T1000 (cell line): ENCODE measurements around the gene THSD7A.

ENCODE experiments used
- DNase-seq: peaks from one replicate; lab custom pipeline; 2025; ENCODE audit warnings: mixed read lengths; lab: John Stamatoyannopoulos, UW

THSD7A gene

DNA sequence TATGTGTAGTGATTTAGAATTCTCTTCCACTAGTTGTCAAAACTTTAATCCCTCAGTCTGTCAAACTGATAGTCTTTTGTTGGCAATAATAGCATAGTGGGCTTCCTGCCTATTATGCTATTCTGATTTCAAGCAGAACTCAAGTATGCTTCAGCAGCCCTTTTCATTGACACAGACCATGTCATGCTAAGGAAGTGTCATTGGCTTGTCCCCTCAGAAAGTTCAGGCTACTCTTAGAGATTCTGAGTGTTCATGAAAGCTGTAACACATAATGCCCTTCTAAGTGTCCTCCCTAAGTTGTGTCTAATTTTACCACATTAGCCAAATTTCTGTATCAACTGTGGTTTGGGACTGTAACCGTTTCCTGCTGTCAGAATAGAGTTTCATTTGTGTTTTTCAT lies 198.7 kb downstream of the THSD7A start:
- DNase-seq: no peak

DNA sequence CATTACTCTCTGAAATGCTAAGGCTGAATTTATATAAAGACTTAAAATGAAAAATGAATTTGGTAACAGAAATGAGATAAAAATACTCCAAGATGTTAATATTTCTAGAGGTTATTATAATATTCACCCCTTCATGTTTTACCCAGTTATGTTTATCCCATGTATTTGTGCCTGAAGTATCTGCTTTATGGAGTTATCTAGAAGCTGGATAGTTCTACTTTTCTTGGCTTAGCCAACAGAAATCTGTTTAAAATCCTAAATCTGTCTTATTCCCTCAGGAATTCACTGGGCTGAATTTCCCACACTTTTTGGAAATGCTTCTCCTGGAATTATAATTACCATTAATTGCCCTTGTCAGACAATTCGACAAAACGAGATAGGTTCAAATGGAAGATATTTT lies 201.6 kb downstream of the THSD7A start:
- DNase-seq: no peak

DNA sequence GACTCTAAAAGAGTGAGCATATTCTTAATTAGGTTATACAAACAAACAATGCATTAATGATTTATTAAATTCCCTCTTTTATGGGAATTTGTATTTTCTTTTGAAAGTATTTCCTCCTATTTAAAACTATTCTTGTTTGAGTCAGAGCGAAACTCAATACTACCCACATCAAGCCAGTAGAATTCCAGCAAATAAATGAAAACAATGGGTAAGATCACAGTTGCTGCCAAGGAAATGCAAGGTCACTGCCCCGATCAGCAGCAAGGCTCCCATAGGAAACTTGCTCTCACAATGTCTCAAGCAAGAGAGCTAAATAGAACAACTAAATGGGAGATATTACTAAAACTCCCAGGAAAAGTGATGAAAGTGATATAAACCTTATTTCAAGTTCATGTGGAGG lies 206.3 kb downstream of the THSD7A start:
- no peak for DNase-seq

DNA sequence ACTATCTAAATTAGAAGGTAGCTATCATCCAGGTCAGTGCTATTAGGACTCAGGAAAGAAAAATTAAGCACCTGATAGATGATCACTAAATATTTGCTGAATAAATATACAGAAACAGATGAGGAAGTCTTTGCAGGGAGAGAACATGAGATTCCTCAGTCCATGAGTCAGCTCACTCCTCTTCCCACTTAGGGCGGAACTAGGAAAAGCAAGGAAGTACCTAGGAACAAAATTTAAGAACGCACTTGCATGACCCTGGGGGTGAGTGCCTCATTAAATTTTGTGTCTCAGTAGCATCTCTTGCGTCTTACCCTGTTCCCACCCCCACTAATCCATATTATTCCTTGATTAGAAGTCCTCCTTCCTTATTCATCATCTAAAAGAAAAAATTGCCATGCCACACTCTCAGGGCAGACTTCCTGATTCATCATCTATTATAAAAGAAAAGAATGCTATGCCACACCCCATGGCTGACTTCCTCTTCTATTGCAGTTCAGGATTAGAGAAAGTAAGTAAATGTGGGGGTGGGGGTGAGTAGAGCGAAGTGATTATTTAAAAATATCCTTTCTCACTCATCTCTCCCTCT lies 208.8 kb downstream of the THSD7A start:
- DNase-seq: peak; percentile 10

DNA sequence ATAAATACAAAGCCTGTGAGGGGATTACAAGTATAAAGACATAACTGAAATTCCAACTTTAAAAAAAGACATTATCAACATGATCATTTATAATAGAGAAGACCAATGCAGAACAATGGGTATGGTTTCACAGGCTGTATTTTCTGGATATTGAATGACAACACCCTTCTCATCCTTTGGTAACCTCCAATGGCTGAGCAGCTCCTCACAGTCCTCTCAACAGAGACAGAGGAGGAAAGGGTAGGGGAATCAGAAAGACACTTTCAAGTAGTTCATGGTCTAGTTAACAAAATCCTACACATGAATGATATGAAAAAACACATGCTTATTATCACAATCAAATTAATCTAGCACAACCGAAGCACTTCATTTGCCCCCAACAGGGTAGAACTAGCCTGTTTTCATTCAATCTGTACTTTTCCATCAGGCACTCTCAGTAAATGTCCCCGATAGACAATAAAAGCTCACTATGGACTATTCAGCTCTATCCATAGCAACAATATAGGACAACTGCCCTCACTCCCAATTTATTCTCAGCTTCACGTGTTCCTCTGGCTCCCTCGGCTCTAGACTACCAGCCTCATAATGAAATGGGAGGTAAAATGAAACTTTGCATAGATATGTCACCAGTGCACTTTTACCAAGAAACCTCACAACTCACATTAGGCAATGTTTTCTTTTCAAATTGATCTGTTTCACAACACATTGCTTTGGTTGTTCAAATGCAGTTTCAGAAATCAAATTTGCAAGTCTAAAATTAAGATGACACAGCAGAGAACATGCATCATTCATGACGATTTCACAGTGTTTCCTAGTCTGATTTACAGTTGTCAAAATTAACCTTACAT lies 211.4 kb downstream of the THSD7A start:
- no peak for DNase-seq

DNA sequence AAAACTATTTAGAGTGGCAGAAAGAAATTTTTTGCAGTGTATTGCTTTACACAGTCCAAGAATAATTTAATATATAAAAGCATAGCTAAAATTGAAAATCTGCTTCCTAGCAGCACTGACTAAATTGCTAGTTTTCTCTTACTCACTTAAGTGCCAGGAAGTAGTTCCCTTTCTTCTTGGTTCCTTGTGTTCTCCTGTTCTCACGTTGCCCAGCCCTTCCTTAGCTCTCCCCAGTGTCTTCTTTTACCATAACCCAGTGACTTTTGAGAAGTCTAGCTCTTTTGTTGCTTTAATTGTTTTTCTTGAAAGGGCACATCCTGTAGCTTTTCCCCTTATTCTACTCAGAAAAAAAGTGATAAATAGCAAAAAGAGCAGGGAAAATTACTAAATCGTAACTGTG lies 215.5 kb downstream of the THSD7A start:
- DNase-seq: no peak

DNA sequence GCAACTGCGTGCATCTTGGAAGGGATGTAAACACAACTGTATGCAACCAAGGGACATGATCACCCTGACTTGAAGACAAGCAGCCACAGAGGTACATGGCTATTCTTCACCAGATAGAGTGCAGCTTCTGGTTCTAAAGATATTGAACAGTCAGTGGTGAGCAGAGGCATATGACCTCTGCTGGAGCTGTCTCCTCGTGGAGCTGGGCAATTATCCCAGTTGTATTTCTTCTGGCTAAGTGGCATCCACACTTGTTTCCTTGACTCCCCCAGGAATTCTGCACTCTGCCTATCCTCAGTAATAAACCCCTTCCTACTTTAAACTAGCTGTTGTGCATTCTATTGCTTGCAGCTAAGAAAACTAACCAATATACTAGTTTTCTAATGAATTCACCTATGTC lies 216.8 kb downstream of the THSD7A start:
- DNase-seq: no peak

DNA sequence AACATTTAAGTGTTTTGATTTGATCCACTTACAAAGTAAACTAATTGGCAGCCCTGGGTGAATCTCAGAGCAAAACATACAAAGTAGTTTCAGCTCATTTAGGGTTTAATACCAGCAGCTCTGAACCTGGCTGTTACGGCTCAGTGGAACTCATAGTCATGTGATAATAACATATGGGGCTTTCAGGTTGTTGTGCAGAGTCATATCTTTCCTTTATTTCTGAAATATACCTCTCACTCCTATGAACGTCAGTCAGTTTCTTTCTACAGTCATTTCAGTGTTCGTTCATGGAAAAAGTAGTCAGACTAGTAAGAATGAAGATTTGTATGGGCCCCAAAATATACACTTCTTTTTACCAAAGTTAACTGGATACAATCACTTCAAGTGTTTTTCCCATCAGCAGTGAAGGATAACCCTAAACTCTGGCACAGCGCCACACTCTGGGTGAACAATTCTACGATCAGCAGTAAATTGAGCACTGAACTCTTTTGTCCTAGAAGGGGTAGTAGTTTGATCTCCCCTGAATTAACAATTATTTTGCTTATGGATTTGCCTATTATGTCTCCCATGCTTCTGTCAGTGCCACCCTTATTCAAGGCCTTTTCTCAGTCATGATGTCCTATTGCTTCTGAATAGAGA lies 218.6 kb downstream of the THSD7A start:
- no peak for DNase-seq

DNA sequence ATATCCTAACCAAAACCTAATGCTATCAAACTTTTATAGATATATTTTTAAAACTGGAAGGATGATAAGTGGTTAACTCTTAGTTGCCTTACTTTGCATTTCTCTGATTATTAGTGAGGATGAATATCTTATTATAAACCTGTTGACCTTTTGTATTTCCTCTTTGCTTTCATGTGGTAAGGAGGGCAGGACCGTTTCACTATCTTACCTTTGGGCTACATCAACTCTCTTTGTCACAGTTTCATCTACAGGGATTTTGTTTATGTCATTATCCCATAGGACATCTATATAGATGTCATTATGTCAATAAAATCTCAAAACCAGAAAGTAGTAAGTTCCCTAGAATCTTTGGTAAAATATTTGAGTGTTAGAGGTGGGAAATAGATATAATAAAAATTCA lies 219.3 kb downstream of the THSD7A start:
- no peak for DNase-seq

DNA sequence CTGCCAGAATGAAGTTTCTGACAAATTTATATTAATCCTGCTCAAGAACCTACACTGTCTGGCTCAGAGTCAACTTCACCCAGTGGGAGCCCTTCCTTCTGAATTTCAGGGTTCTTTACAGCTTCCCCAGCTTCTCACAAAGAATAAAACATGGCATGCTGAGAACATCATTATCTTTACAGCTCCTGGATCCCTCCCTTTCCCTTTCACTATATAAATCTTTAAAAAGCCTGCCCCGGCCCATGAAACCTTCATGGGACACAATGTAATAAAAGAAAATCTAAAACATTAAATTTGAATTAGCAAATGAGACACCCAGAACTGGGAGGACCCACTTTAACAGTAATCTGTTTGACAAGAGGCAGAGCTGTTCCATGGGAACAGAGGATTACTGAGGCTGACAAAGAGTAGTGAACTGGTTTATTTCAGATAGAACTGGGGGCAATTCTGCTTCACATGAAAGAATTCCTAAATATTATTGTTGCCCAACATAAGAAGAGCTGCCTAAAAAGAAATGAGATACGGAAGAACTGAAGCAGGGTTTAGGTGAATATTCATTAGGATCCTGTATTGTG lies 222.8 kb downstream of the THSD7A start:
- no peak for DNase-seq

DNA sequence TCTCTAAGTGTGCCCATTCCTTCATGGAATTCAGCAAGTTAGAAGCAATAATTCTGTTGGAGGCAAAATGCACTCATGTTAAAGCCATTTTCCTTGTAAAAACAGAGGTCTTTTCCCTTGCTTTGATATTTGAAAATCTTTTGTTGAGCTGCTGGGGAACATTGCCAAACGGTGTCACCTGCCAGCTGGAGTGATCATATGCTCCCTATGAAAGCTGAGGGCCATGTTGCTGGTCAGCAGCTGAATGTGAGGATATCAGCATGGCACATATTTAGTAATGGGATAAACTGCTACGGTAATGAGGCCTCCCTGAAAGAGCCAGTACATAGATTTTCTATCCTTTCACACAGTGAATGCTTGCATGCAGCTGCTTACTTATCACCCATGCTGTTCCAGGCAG lies 224.3 kb downstream of the THSD7A start:
- no peak for DNase-seq

DNA sequence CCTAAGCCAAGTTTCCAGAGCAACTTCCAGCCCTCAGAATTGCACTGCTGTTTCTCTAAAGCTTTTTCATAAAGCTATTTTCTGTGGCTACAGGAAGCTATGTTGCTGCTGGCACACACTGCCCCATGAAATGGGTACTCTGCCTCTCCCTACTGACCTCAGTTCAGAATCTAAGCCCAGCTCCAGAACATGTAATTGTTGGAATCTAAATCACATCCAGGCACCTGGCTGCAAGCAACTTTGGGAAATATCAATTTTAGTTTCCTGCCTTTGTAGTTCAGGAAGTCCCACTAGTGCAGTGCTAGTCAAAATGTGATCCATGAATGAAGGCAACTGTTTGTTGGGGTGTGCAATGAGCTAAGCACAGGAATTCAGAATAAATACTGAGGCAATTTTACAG lies 226.2 kb downstream of the THSD7A start:
- DNase-seq: no peak

DNA sequence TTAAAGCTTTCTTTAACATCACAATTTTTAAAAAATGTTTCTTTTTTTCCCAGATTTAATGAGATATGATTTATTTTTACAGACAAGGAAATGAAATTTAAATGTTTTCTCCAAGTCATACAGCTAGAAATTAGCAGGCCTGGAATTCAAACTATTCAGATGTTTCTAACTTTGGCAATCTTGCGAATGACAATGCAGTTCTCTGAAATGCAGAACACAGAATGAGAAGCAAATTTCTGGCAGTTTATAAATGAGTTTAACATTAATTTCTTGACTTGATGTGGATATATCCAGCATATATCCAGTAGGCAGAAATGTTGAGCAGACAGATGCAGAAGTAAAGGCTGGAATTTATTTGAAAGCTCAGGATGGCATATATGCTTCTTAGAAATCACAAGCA lies 227.5 kb downstream of the THSD7A start:
- no peak for DNase-seq

DNA sequence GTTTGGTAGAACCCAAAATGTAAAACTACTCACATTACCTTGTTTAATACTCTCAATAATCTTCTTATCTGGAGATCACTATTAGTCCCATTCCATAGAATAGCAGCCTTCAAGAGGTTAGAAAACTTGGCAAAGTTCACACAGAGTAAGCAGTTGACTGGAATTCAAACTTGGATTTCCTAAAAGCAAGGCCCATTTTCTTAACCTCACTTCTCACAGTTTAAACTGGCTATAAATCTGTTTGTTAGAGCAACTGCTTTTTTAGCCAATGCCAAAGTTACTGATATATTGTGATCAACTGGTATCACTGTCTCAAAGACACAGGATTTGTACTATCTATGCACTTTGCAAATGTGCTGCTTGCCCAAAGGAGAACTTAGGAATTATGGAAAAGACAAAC lies 230.2 kb downstream of the THSD7A start:
- no peak for DNase-seq

DNA sequence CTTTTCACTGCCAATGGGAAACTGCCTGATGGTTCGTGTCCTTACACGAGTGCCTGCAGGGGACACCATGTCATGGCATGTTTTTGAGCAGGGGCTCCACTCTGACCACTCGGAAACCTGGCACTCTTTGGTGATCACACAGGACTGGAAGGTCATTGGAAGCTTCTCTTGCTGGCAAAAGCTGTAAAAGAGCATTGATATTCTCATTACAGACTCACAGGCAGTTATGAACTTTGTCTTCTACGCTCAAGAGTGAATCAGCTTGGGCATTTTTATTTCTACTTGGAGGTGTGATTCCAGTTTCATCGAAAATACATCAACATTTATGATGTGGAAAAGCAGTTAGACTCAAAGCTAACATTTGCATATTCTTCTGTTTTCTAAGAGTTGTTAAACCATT lies 238.7 kb downstream of the THSD7A start:
- DNase-seq: no peak

DNA sequence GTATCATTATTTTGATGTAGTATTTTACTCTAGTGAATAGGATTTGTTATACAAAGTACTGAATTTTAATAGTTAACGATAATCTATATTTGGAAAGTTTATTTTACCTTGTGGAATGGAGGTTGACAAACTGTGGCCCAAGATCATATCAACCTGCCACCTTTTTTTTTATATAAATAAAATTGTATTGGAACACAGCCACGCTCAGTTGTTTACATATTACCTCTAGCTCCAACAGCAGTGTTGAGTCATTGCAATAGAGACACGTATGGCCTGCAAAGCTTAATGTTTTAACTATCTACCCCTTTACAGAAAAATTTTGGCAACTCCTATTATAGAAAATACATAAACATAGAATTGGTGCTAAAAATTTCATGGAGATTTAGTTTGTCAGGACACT lies 239.3 kb downstream of the THSD7A start:
- DNase-seq: no peak

DNA sequence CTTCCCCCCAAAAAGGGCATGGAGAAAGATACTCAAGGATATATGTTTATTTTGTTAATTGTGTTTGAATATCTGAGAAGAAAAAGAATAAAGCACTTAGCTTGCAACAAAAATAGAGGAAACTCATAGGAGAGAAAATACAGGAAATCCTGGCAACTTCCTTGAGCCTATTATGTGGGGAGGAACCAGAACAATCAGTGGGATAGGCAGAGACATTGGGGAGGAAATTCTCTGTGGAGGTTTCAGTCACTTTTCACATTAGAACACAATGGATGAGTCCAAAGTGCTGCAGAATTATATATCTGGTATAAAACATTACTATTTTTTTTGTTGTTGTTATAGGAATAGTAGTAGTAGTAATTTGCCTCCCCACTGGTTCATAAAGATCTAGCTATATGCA lies 240.1 kb downstream of the THSD7A start:
- DNase-seq: no peak

DNA sequence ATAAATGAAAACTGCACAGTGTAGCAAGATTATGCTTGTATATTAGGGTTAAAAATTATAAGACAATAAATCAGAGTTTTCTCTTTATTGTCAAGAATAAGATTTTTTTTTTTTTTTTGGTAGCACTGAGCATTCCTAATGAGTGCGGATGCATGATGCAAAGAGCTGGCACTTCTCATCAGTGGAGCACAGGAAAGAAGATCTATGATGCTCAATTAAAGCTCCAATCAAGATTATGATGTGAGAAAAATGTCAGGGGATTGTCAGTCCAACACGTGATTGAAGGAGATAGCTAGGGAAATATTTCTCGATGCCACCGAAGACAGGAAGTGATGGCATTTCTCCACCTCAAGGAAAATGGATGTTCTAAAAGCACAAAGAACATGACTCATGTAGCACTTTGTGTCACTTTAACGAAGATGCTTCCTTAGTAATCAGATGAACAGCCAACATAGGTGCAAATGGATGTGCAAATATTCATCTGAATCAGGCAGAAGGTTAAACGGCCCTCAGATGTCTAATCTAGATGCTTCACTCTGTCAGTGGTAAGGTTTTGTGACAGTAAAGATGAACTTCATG lies 240.9 kb downstream of the THSD7A start:
- no peak for DNase-seq

DNA sequence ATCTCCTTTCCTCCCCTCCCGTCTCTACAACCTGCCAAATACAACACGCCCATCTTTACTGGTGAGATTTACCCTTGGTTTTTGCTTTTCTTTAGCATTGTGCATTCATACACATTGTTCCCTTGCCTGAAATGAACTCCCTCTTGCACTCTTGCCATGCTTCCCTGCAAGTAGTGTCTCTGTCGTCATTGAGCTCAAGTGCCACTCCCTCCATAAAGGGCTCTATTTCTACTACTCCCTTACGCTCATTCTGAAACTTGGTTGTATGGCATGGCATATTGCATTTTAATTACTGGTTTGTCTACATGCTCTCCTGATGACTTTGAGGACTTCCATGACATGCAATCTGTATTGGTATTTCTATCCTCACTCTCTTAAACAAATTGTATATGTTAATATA lies 242.7 kb downstream of the THSD7A start:
- no peak for DNase-seq

DNA sequence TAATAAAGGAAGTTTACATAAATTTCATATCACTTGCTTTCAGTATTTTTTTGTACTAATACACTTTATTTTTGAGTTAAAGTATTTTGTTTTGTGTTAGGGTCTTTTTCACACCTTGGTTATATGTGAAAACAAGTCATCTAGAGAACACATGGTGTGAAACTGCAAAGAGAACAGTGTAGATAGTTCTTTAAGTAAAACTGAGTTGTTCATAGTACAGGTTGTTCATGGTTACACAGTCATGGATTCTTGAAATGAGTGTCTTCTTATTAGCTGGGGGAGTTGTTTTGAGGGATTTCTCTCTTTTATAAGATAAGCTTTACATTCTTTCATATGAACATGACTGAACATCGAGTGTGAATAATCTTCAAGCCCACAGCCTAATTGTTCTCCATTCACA lies 244.2 kb downstream of the THSD7A start:
- DNase-seq: no peak

DNA sequence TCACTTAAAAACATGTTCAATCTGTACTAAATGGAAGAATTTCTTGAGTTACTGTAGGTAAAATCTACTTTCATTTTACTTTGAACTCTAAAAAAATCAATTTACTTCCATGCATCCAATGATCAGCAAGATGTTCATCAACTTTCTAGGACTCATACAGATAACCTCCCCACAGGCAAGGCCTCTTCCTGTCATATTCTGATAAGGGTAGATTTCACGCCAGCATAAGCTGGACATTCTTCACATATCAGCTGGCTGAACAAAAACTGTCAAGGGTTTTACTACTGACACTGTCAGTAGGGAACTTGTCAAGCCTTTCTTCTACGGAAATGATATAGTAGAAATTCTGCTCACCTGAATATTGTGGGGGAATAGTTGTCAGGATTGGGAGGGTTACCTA lies 244.9 kb downstream of the THSD7A start:
- DNase-seq: no peak

DNA sequence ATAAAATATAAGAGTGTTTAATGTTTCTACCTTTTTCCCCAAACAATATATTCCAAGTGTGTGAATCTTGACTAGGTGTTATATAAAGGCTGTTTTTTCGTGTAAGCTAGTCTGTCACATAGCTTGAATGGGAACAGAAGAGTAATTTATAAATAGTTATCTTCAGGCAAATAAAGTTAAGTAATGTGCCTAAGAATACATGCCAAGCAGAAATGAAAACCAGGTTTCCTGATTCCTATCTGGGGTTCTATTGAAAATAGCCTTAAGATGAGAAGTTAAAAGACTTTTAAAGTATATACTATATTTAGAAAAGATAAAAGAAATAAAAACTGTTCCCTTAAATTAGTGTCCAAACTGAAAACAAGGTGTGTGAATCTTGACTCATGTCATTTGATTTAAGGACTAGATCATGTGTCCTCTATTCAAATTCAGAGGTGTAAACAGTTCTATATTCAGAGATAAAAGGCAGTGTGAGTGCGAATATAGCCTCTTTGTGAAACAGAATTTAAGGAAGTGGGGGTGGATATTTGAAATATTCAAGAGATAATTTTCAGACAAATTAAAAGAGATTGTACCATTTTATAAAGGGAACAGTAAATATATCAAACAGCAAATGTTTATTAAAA lies 247.5 kb downstream of the THSD7A start:
- DNase-seq: no peak
